ENCODE data around the gene UBE2E2. TPM values are rescaled to one million over a fixed set of nuclear protein-coding genes. Genes with fewer than 3 reads are reported as not detected.

Gene UBE2E2
- total RNA-seq, 3 donors from 2014 or later, result 31.5 to 96.2 (median 59.7) TPM

GRCh38 chr3:23623844-23624243, 420.7 kb downstream of the UBE2E2 start:
- intact Hi-C loops (cut with DNase I; ENCODE audit: low total_unique reads), result no loop called here
- H3K27me3 ChIP-seq, result no peaks in the 10 kb centered on the region
- DNase-seq (ENCODE audit: low spot score in 2 of 2), result no peak

GRCh38 chr3:23624305-23624704, 421.2 kb downstream of the UBE2E2 start:
- intact Hi-C loops (cut with DNase I; ENCODE audit: low total_unique reads), result no loop called here
- no peaks in the 10 kb centered on the region for H3K36me3 ChIP-seq
- H3K4me3 ChIP-seq, result no peak overlapping the region
- DNase-seq (ENCODE audit: low spot score in 2 of 2), result no peak
- no peak for TF ChIP-seq POLR2AphosphoS5 (IDR thresholded peaks at IDR 0.05)
- TF ChIP-seq CTCF (IDR thresholded peaks at IDR 0.05), result no peak
- TF ChIP-seq POLR2A (IDR thresholded peaks at IDR 0.05), result no peak
- H3K9me3 ChIP-seq, result peaks cover 7 to 15% of the 10 kb centered on the region in 2 donors
- H3K27me3 ChIP-seq, result no peaks in the 10 kb centered on the region
- H3K27ac ChIP-seq, result no peak overlapping the region
- no peaks in the 10 kb centered on the region for H3K4me1 ChIP-seq

More at GRCh38 chr3:23623844-23624243, 420.7 kb downstream of the UBE2E2 start:
- no peak for TF ChIP-seq POLR2AphosphoS5 (IDR thresholded peaks at IDR 0.05)
- Histone ChIP-seq H3K4me3 (no peak overlapping the region), H3K36me3 (no peaks in the 10 kb centered on the region), H3K27ac (no peak overlapping the region), H3K4me1 (no peaks in the 10 kb centered on the region), H3K9me3 (peaks cover 7 to 15% of the 10 kb centered on the region in 2 donors)

- intact Hi-C loops (cut with DNase I; ENCODE audit: low total_unique reads), result loop anchor here (1.0 kb wide), 1 partner anchor 19 kb away; no protein-coding TSS in a partner anchor
- no peak for TF ChIP-seq POLR2A (IDR thresholded peaks at IDR 0.05)
- no peak for TF ChIP-seq CTCF (IDR thresholded peaks at IDR 0.05)
- TF ChIP-seq POLR2AphosphoS5 (IDR thresholded peaks at IDR 0.05), result no peak
Measured at GRCh38 chr3:23626442-23626841, 423.3 kb downstream of the UBE2E2 start.

GRCh38 chr3:23629181-23629894, 426.2 kb downstream of the UBE2E2 start:
- TF ChIP-seq POLR2A (IDR thresholded peaks at IDR 0.05), result no peak
- no peak for TF ChIP-seq POLR2AphosphoS5 (IDR thresholded peaks at IDR 0.05)
- TF ChIP-seq CTCF (IDR thresholded peaks at IDR 0.05), result no peak
- Histone ChIP-seq H3K4me1 (no peaks in the 10 kb centered on the region), H3K36me3 (no peaks in the 10 kb centered on the region), H3K27me3 (no peaks in the 10 kb centered on the region), H3K9me3 (peaks cover 0 to 11% of the 10 kb centered on the region in 2 donors), H3K27ac (no peak overlapping the region), H3K4me3 (no peak overlapping the region)
- DNase-seq (ENCODE audit: low spot score in 2 of 2), result no peak
- intact Hi-C loops (cut with DNase I; ENCODE audit: low total_unique reads), result no loop called here

More at GRCh38 chr3:23626442-23626841, 423.3 kb downstream of the UBE2E2 start:
- Histone ChIP-seq H3K36me3 (no peaks in the 10 kb centered on the region), H3K9me3 (peaks cover 7 to 15% of the 10 kb centered on the region in 2 donors), H3K27ac (no peak overlapping the region), H3K4me3 (no peak overlapping the region), H3K4me1 (no peaks in the 10 kb centered on the region), H3K27me3 (no peaks in the 10 kb centered on the region)
- no peak for DNase-seq (ENCODE audit: low spot score in 2 of 2)

- no peak for DNase-seq (ENCODE audit: low spot score in 2 of 2)
- intact Hi-C loops (cut with DNase I; ENCODE audit: low total_unique reads), result no loop called here
- Histone ChIP-seq H3K27ac (no peak overlapping the region), H3K27me3 (no peaks in the 10 kb centered on the region), H3K36me3 (no peaks in the 10 kb centered on the region), H3K4me1 (no peaks in the 10 kb centered on the region), H3K9me3 (no peaks in the 10 kb centered on the region), H3K4me3 (no peak overlapping the region)
- TF ChIP-seq CTCF (IDR thresholded peaks at IDR 0.05) (no peak), POLR2AphosphoS5 (IDR thresholded peaks at IDR 0.05) (no peak), POLR2A (IDR thresholded peaks at IDR 0.05) (no peak)
Measured at GRCh38 chr3:23633261-23633960, 430.3 kb downstream of the UBE2E2 start.
